Mesenchymal stem cell (in vitro differentiated cells and primary cell): ENCODE results near the gene DDX10.

ENCODE experiments used
- DNase-seq: peaks from one replicate; pipeline ENCODE4 v3.0.0-alpha.2; 2013
- H2AFZ ChIP-seq: one replicate; pipeline ENCODE4 v1.6.1; 2013; ENCODE audit warnings: low read depth, mild to moderate bottlenecking, control low read depth, inconsistent platforms, low read length, moderate library complexity
- H2AK5ac ChIP-seq: 2 replicates; pipeline ENCODE4 v1.6.1; 2013; ENCODE audit warnings: low read length, moderate library complexity, mild to moderate bottlenecking, inconsistent platforms; ENCODE audit not compliant: severe bottlenecking
- H2BK120ac ChIP-seq: one replicate; pipeline ENCODE4 v1.6.1; 2013; ENCODE audit warnings: low read depth, mild to moderate bottlenecking, inconsistent platforms, low read length, moderate library complexity
- H2BK12ac ChIP-seq, 2 experiments: one replicate each; pipeline ENCODE4 v1.6.1; 2013; ENCODE audit warnings: inconsistent platforms in 2 of 2, low read length in 2 of 2, mild to moderate bottlenecking in 2 of 2, moderate library complexity in 2 of 2, control low read depth in 1 of 2
- H2BK15ac ChIP-seq: one replicate; pipeline ENCODE4 v1.6.1; 2013; ENCODE audit warnings: mild to moderate bottlenecking, low read depth, inconsistent platforms; ENCODE audit not compliant: poor library complexity, severe bottlenecking
- H2BK5ac ChIP-seq: 2 replicates; pipeline ENCODE4 v1.6.1; 2013; ENCODE audit warnings: low read depth, mild to moderate bottlenecking, low read length, control low read depth, inconsistent platforms; ENCODE audit not compliant: poor library complexity, severe bottlenecking
- H3K14ac ChIP-seq, 2 experiments: one replicate each; pipeline ENCODE4 v1.6.1; 2013; ENCODE audit warnings: inconsistent platforms in 2 of 2, low read length in 2 of 2, control low read depth in 1 of 2, mild to moderate bottlenecking in 1 of 2, moderate library complexity in 1 of 2
- H3K18ac ChIP-seq, 2 experiments: one replicate each; pipeline ENCODE4 v1.6.1; 2013; ENCODE audit warnings: inconsistent platforms in 2 of 2, low read length in 2 of 2, control low read depth in 1 of 2, low read depth in 1 of 2, mild to moderate bottlenecking in 1 of 2
- H3K23ac ChIP-seq, 2 experiments: one replicate each; pipeline ENCODE4 v1.6.1; 2013; ENCODE audit warnings: inconsistent platforms in 2 of 2, low read length in 2 of 2, mild to moderate bottlenecking in 2 of 2, moderate library complexity in 2 of 2, control low read depth in 1 of 2
- H3K27ac ChIP-seq: 2 replicates; pipeline ENCODE4 v1.5.1; 2013; ENCODE audit warnings: mild to moderate bottlenecking, moderate library complexity, low read length, control low read depth, inconsistent platforms; ENCODE audit not compliant: poor library complexity, severe bottlenecking
- H3K27me3 ChIP-seq, 2 experiments: 2 replicates each; pipeline versions ENCODE4 v1.6.1 to v1.7.0; 2013; ENCODE audit warnings: low read length in 2 of 2, mild to moderate bottlenecking in 2 of 2, moderate library complexity in 2 of 2, control low read depth in 1 of 2, inconsistent platforms in 1 of 2; ENCODE audit not compliant: control insufficient read depth in 1 of 2, insufficient read depth in 1 of 2
- H3K36me3 ChIP-seq, 2 experiments: 2 replicates each; pipeline versions ENCODE4 v1.6.1 to v1.7.0; 2013; ENCODE audit warnings: low read length in 2 of 2, control low read depth in 1 of 2, inconsistent platforms in 1 of 2, low read depth in 1 of 2, mild to moderate bottlenecking in 1 of 2; ENCODE audit not compliant: insufficient read depth in 2 of 2, control insufficient read depth in 1 of 2
- H3K4ac ChIP-seq, 2 experiments: one replicate each; pipeline ENCODE4 v1.6.1; 2013; ENCODE audit warnings: inconsistent platforms in 2 of 2, low read length in 2 of 2, mild to moderate bottlenecking in 2 of 2, moderate library complexity in 2 of 2, control low read depth in 1 of 2, low read depth in 1 of 2
- H3K4me1 ChIP-seq: 2 replicates; pipeline ENCODE4 v1.6.1; 2013; ENCODE audit warnings: low read depth, low read length, control low read depth; ENCODE audit not compliant: control insufficient read depth, insufficient read depth
- H3K4me2 ChIP-seq: 2 replicates; pipeline ENCODE4 v1.6.1; 2013; ENCODE audit warnings: low read length, mild to moderate bottlenecking, inconsistent platforms; ENCODE audit not compliant: poor library complexity, severe bottlenecking
- H3K4me3 ChIP-seq, 2 experiments: 2 replicates each; pipeline versions ENCODE4 v1.5.1 to v1.7.0; 2013; ENCODE audit warnings: low read length in 2 of 2, mild to moderate bottlenecking in 2 of 2, control low read depth in 1 of 2, low read depth in 1 of 2; ENCODE audit not compliant: insufficient read depth in 1 of 2
- H3K79me1 ChIP-seq: replicated peaks from 2 replicates; pipeline ENCODE4 v1.6.1; 2013; ENCODE audit warnings: mild to moderate bottlenecking, control low read depth, low read length, inconsistent platforms; ENCODE audit not compliant: poor library complexity, severe bottlenecking
- H3K9ac ChIP-seq: 2 replicates; pipeline ENCODE4 v1.7.0; 2013; ENCODE audit warnings: mild to moderate bottlenecking, low read length, moderate library complexity
- H3K9me3 ChIP-seq: 2 replicates; pipeline ENCODE4 v1.7.0; 2013; ENCODE audit warnings: mild to moderate bottlenecking, low read length; ENCODE audit not compliant: control insufficient read depth
- H4K8ac ChIP-seq: one replicate; pipeline ENCODE4 v1.6.1; 2013; ENCODE audit warnings: inconsistent platforms, mild to moderate bottlenecking, low read length, moderate library complexity
- H4K91ac ChIP-seq: one replicate; pipeline ENCODE4 v1.6.1; 2013; ENCODE audit warnings: mild to moderate bottlenecking, low read length, inconsistent platforms
- WGBS: methylation state at CpG from one replicate; pipeline ENCODE4 v1.1.7; 2013; ENCODE audit warnings: mixed read lengths; 5-methylcytosine and 5-hydroxymethylcytosine counted together

Gene DDX10

GRCh38 chr11:108786281-108786990 lies 121.6 kb downstream of the DDX10 start:
- H2AK5ac ChIP-seq = no peak overlapping the region
- H4K91ac ChIP-seq = no peak overlapping the region
- no peak overlapping the region for H4K8ac ChIP-seq
- H3K4ac ChIP-seq = no peak overlapping the region
- no peak overlapping the region for H3K27ac ChIP-seq
- H3K18ac ChIP-seq = no peak overlapping the region
- H2AFZ ChIP-seq = no peak overlapping the region
- no peak overlapping the region for H2BK15ac ChIP-seq
- 89% methylated on average over 4 of the region's 5 CpGs for whole genome bisulfite sequencing
- DNase-seq = peak; percentile 18
- H3K79me1 ChIP-seq = peaks cover 20% of the 10 kb centered on the region
- H2BK12ac ChIP-seq = no peak overlapping the region
- H3K9me3 ChIP-seq = no peaks in the 10 kb centered on the region
- H3K27me3 ChIP-seq = no peaks in the 10 kb centered on the region
- H3K23ac ChIP-seq = no peak overlapping the region
- H3K36me3 ChIP-seq = no peaks in the 10 kb centered on the region
- H3K4me1 ChIP-seq = peaks cover 2% of the 10 kb centered on the region
- no peak overlapping the region for H2BK120ac ChIP-seq
- H3K14ac ChIP-seq = no peak overlapping the region
- no peak overlapping the region for H3K9ac ChIP-seq
- H2BK5ac ChIP-seq = no peak overlapping the region
- no peak overlapping the region for H3K4me3 ChIP-seq
- H3K4me2 ChIP-seq = no peak overlapping the region

GRCh38 chr11:108787105-108787504 lies 122.2 kb downstream of the DDX10 start:
- Histone ChIP-seq H3K36me3 (no peaks in the 10 kb centered on the region), H3K18ac (no peak overlapping the region), H3K4me2 (no peak overlapping the region), H3K4ac (no peak overlapping the region), H2BK5ac (no peak overlapping the region), H2AK5ac (no peak overlapping the region), H3K9ac (no peak overlapping the region), H2BK15ac (no peak overlapping the region), H3K27me3 (no peaks in the 10 kb centered on the region), H3K79me1 (peaks cover 17% of the 10 kb centered on the region), H3K23ac (no peak overlapping the region), H2BK12ac (no peak overlapping the region), H3K14ac (no peak overlapping the region), H4K8ac (no peak overlapping the region), H4K91ac (no peak overlapping the region), H2AFZ (no peak overlapping the region), H3K27ac (no peak overlapping the region), H3K4me3 (no peak overlapping the region), H2BK120ac (no peak overlapping the region), H3K9me3 (no peaks in the 10 kb centered on the region), H3K4me1 (peaks cover 2% of the 10 kb centered on the region)
- 74% methylated on average over 1 of the region's 6 CpGs for WGBS
- DNase-seq = no peak

GRCh38 chr11:108788565-108789199 lies 123.8 kb downstream of the DDX10 start:
- peak; percentile 49 for DNase-seq
- no peak overlapping the region for H3K23ac ChIP-seq
- H3K27ac ChIP-seq = no peak overlapping the region
- H4K91ac ChIP-seq = no peak overlapping the region
- 84% methylated on average over 5 of the region's 5 CpGs for WGBS
- H3K18ac ChIP-seq = no peak overlapping the region
- H3K9me3 ChIP-seq = no peaks in the 10 kb centered on the region
- no peaks in the 10 kb centered on the region for H3K27me3 ChIP-seq
- H3K79me1 ChIP-seq = peaks cover 15% of the 10 kb centered on the region
- no peak overlapping the region for H3K9ac ChIP-seq
- H3K4ac ChIP-seq = peak overlapping the region in 1 of 2 experiments; percentile 4
- no peak overlapping the region for H2AFZ ChIP-seq
- no peaks in the 10 kb centered on the region for H3K36me3 ChIP-seq
- H3K14ac ChIP-seq = no peak overlapping the region
- H2BK120ac ChIP-seq = no peak overlapping the region
- H4K8ac ChIP-seq = no peak overlapping the region
- no peak overlapping the region for H3K4me3 ChIP-seq
- H2BK12ac ChIP-seq = no peak overlapping the region
- H2BK5ac ChIP-seq = no peak overlapping the region
- H3K4me1 ChIP-seq = peaks cover 2% of the 10 kb centered on the region
- no peak overlapping the region for H2BK15ac ChIP-seq
- no peak overlapping the region for H3K4me2 ChIP-seq
- H2AK5ac ChIP-seq = no peak overlapping the region

GRCh38 chr11:108790501-108791299 lies 125.8 kb downstream of the DDX10 start:
- H3K14ac ChIP-seq = no peak overlapping the region
- no peak overlapping the region for H2BK12ac ChIP-seq
- no peak overlapping the region for H2BK5ac ChIP-seq
- peaks cover 2% of the 10 kb centered on the region for H3K4me1 ChIP-seq
- H3K23ac ChIP-seq = no peak overlapping the region
- no peaks in the 10 kb centered on the region for H3K9me3 ChIP-seq
- peaks cover 14% of the 10 kb centered on the region for H3K79me1 ChIP-seq
- H3K27ac ChIP-seq = no peak overlapping the region
- no peak overlapping the region for H2AK5ac ChIP-seq
- H3K36me3 ChIP-seq = no peaks in the 10 kb centered on the region
- no peak overlapping the region for H3K4ac ChIP-seq
- H3K18ac ChIP-seq = no peak overlapping the region
- no peak overlapping the region for H3K4me3 ChIP-seq
- WGBS = 97% methylated on average over 3 of the region's 5 CpGs
- no peak overlapping the region for H2BK15ac ChIP-seq
- no peak for DNase-seq
- H3K27me3 ChIP-seq = no peaks in the 10 kb centered on the region
- no peak overlapping the region for H2BK120ac ChIP-seq
- no peak overlapping the region for H4K8ac ChIP-seq
- no peak overlapping the region for H3K9ac ChIP-seq
- peak overlapping the region; percentile 5 for H4K91ac ChIP-seq
- H3K4me2 ChIP-seq = no peak overlapping the region
- no peak overlapping the region for H2AFZ ChIP-seq
